Naive B cell (primary cell): Measurements from ENCODE around the gene SYNPO2. TPM values are rescaled to one million over a fixed set of nuclear protein-coding genes. Genes with fewer than 3 reads are reported as not detected.

ENCODE experiments used
- ATAC-seq, 2 donors: fragments of 150-1000 bp; cut with Tn5 transposase; 2 replicates each; pipeline ENCODE4 v1.10.0; 2021; ENCODE audit warnings: low read depth in 2 of 2, mild to moderate bottlenecking in 2 of 2, moderate library complexity in 2 of 2
- DNase-seq: peaks from one replicate; pipeline ENCODE4 v3.0.0; 2022
- H3K27ac Mint-ChIP-seq, 6 donors: one replicate each; pipeline ENCODE4 v1.8.0; 2020 to 2022; ENCODE audit warnings: mild to moderate bottlenecking in 6 of 6, mixed read lengths in 6 of 6, moderate library complexity in 5 of 6, inconsistent platforms in 2 of 6
- H3K27me3 Mint-ChIP-seq, 3 donors: one replicate each; pipeline ENCODE4 v1.8.0; 2021 to 2022; ENCODE audit warnings: mixed read lengths in 3 of 3, mild to moderate bottlenecking in 1 of 3
- H3K36me3 Mint-ChIP-seq, 2 donors: one replicate each; pipeline ENCODE4 v1.8.0; 2020 to 2022; ENCODE audit warnings: mixed read lengths in 2 of 2, inconsistent platforms in 1 of 2, mild to moderate bottlenecking in 1 of 2
- H3K4me1 Mint-ChIP-seq, 3 donors: one replicate each; pipeline ENCODE4 v1.8.0; 2020 to 2022; ENCODE audit warnings: mixed read lengths in 3 of 3, inconsistent platforms in 1 of 3, mild to moderate bottlenecking in 1 of 3, moderate library complexity in 1 of 3
- H3K4me3 Mint-ChIP-seq, 8 donors: one replicate each; pipeline ENCODE4 v1.8.0; 2020 to 2022; ENCODE audit warnings: mild to moderate bottlenecking in 8 of 8, mixed read lengths in 8 of 8, moderate library complexity in 8 of 8, inconsistent platforms in 2 of 8
- H3K9me3 Mint-ChIP-seq, 7 donors: one replicate each; pipeline ENCODE4 v1.8.0; 2020 to 2022; ENCODE audit warnings: mixed read lengths in 7 of 7, mild to moderate bottlenecking in 5 of 7, inconsistent platforms in 2 of 7, moderate library complexity in 1 of 7
- polyA plus RNA-seq, 6 donors: library from polyadenylated mRNA; unstranded; fragments of 300-500 nt; fragmentation: Illumina TruSeq; gene quantifications; one replicate each; pipeline ENCODE4 v1.2.3, GENCODE V29; 2021; ENCODE audit warnings: low read depth in 6 of 6

Gene SYNPO2
- polyA plus RNA-seq, 6 donors from 2014 or later, result 0.05 to 0.24 (median 0.12) TPM; not detected in 2

- no peak overlapping the region for H3K4me3 Mint-ChIP-seq
- DNase-seq (no peak), ATAC-seq (no peak)
- H3K27me3 Mint-ChIP-seq, result peaks cover 3 to 41% (median 15%) of the 10 kb centered on the region in 3 donors
- no peaks in the 10 kb centered on the region for H3K4me1 Mint-ChIP-seq
- H3K36me3 Mint-ChIP-seq, result peaks cover 0 to 4% of the 10 kb centered on the region in 2 donors
- H3K9me3 Mint-ChIP-seq, result no peaks in the 10 kb centered on the region
- H3K27ac Mint-ChIP-seq, result no peak overlapping the region
Observed at GRCh38 chr4:119030536-119030890, 141.9 kb downstream of the SYNPO2 start.

GRCh38 chr4:119031218-119031617, 142.6 kb downstream of the SYNPO2 start:
- no peak overlapping the region for H3K27ac Mint-ChIP-seq
- no peak for ATAC-seq
- H3K9me3 Mint-ChIP-seq, result no peaks in the 10 kb centered on the region
- H3K27me3 Mint-ChIP-seq, result peaks cover 0 to 41% (median 15%) of the 10 kb centered on the region in 3 donors
- no peak for DNase-seq
- H3K4me3 Mint-ChIP-seq, result no peak overlapping the region
- no peaks in the 10 kb centered on the region for H3K4me1 Mint-ChIP-seq
- peaks cover 0 to 4% of the 10 kb centered on the region in 2 donors for H3K36me3 Mint-ChIP-seq

DNA sequence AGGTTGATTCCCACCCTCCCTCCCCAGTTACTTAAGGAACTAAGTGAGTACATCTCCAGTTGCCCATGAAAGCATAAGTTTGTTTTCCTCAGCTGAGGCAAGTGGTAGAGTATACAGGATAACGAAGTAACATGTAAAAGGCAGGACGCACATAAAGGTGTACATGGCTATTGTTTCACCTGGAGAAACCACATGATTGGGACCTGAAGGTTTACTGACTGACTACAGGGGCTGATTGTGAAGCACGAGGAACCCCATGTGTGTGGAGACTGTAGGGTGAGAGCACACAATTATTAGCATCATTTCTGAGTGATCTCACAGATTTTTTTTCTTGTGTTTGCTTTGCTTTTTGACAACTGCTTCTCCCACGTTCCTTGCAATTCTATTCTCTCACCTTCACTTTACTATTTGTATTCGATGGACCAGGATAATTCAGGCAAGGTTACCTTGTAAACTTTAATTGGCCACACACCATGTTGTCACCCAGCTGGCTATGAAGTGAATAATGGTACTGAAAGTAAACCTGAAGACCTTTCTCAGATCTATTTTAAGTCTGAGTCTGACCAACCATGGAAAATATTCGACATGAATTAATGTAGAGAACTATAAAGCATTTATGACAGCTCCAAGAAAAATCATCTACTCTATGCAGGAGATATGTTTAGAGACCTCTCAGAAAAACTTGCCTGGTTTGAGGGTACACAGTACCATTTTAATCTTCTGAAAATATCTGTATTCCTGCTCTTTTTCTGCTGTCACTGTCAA, 144.4 kb downstream of the SYNPO2 start:
- Mint-ChIP-seq H3K9me3 (no peaks in the 10 kb centered on the region), H3K27me3 (peaks cover 0 to 32% (median 10%) of the 10 kb centered on the region in 3 donors), H3K36me3 (peaks cover 0 to 4% of the 10 kb centered on the region in 2 donors), H3K4me1 (no peaks in the 10 kb centered on the region), H3K4me3 (no peak overlapping the region), H3K27ac (no peak overlapping the region)
- ATAC-seq, result no peak
- no peak for DNase-seq

- H3K36me3 Mint-ChIP-seq, result peaks cover 0 to 4% of the 10 kb centered on the region in 2 donors
- H3K27ac Mint-ChIP-seq, result no peak overlapping the region
- DNase-seq (no peak), ATAC-seq (no peak)
- no peaks in the 10 kb centered on the region for H3K9me3 Mint-ChIP-seq
- no peaks in the 10 kb centered on the region for H3K4me1 Mint-ChIP-seq
- H3K27me3 Mint-ChIP-seq, result peaks cover 0 to 32% (median 10%) of the 10 kb centered on the region in 3 donors
- no peak overlapping the region for H3K4me3 Mint-ChIP-seq
Observed at GRCh38 chr4:119034276-119035008, 145.8 kb downstream of the SYNPO2 start.

GRCh38 chr4:119035951-119036737, 147.5 kb downstream of the SYNPO2 start:
- Mint-ChIP-seq H3K27ac (no peak overlapping the region), H3K36me3 (no peaks in the 10 kb centered on the region), H3K4me1 (no peaks in the 10 kb centered on the region), H3K9me3 (no peaks in the 10 kb centered on the region), H3K27me3 (peaks cover 0 to 15% (median 2%) of the 10 kb centered on the region in 3 donors), H3K4me3 (no peak overlapping the region)
- no peak for ATAC-seq
- no peak for DNase-seq

DNA sequence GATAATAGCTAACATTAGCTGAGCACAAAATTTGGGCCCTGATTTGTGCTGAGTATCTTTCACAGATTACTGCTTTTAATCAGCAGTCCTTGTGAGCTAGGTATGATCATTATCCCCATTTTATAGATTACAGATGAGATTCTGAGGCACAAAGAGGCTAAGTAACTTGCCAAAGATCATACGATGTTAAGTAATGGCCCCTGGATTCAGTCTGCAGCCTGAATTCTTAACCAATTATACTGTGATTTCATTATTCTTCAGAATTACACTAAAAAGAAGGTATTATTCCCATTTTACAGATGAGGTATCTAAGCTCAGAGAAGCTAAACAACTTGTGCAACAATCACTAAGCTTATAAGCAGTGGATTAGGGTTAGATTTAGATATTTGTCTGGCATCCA, 149.1 kb downstream of the SYNPO2 start:
- Mint-ChIP-seq H3K27ac (no peak overlapping the region), H3K4me3 (no peak overlapping the region), H3K27me3 (peaks cover 0 to 9% (median 0%) of the 10 kb centered on the region in 3 donors), H3K4me1 (peaks cover 0 to 9% (median 0%) of the 10 kb centered on the region in 3 donors), H3K9me3 (no peaks in the 10 kb centered on the region), H3K36me3 (no peaks in the 10 kb centered on the region)
- no peak for DNase-seq
- ATAC-seq, result no peak

DNA sequence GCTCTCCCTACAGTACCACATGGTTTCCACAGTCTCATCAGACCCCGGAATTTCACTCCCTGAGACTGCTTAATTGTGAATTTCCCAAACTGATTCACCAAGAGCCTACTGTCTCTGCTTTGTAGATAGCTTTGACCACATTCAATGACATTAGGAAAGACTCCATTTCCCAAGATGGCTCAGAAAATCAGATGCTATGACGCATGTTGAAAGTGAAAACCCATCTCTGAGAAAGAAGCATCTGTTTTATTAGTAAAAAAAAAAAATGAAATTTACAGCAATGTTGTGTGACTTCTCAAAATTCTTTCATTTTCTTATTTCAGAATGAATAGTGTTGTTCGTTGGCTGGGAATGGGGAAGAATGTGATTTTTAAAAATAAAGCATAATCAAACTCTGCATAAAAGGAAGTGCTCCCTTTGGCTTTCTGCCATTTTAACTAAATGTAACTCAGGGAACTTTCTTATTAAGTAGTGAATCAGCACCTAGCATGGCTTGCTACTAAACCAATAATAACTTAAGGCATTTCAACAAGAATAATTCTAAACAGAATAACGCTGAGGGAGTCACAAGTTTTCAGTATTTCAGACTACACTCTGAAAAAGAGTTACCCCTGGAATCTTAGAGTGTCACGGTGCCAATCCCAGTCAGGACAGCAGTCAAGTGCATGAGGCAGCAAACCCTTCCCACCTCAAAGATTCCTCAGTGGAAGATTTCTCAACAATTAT, 149.6 kb downstream of the SYNPO2 start:
- Mint-ChIP-seq H3K36me3 (no peaks in the 10 kb centered on the region), H3K27me3 (peaks cover 0 to 9% (median 0%) of the 10 kb centered on the region in 3 donors), H3K9me3 (no peaks in the 10 kb centered on the region), H3K4me3 (no peak overlapping the region), H3K27ac (no peak overlapping the region), H3K4me1 (peaks cover 0 to 9% (median 0%) of the 10 kb centered on the region in 3 donors)
- no peak for DNase-seq
- ATAC-seq, result no peak

- peaks cover 0 to 7% (median 0%) of the 10 kb centered on the region in 3 donors for H3K27me3 Mint-ChIP-seq
- H3K4me3 Mint-ChIP-seq, result no peak overlapping the region
- DNase-seq (no peak), ATAC-seq (no peak)
- no peaks in the 10 kb centered on the region for H3K36me3 Mint-ChIP-seq
- H3K27ac Mint-ChIP-seq, result peak overlapping the region in 1 of 6 donors; percentile 58
- H3K9me3 Mint-ChIP-seq, result no peaks in the 10 kb centered on the region
- H3K4me1 Mint-ChIP-seq, result peaks cover 0 to 9% (median 0%) of the 10 kb centered on the region in 3 donors
Observed at GRCh38 chr4:119039160-119039559, 150.5 kb downstream of the SYNPO2 start.

- Mint-ChIP-seq H3K36me3 (no peaks in the 10 kb centered on the region), H3K4me1 (peaks cover 0 to 9% (median 0%) of the 10 kb centered on the region in 3 donors), H3K9me3 (no peaks in the 10 kb centered on the region), H3K27me3 (peaks cover 0 to under 1% (median 0%) of the 10 kb centered on the region in 3 donors), H3K4me3 (peak overlapping the region in 1 of 8 donors; percentile 32), H3K27ac (peak overlapping the region in 1 of 6 donors; percentile 63)
- DNase-seq, result no peak
- ATAC-seq, result no peak
Observed at GRCh38 chr4:119039779-119040178, 151.1 kb downstream of the SYNPO2 start.

- no peak for ATAC-seq
Observed at GRCh38 chr4:119040261-119040660, 151.6 kb downstream of the SYNPO2 start.

DNA sequence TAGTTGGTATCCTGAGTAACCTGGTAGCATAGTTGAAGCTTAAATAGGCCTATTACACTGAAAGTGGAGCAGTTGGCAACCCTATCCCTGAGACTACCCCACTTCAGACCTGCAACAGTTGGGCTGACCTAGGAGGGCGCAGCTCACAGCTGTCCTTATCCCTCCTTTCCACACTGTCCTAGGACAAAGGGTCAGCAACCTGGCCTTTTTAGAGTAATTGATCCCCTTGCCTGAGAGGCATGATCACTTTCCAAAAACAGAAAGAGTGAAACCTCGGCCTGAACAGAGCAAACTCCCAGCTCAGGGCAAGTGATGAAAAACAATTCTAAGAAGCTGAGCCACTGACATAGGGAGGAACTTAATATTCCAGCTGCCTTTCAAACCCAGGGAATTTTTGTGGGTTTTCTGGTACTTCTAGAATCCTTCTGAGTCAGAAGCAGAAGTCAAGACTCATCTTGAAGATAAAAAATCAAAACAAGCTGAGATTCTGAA, 152.1 kb downstream of the SYNPO2 start:
- Mint-ChIP-seq H3K27ac (no peak overlapping the region), H3K9me3 (no peaks in the 10 kb centered on the region), H3K4me3 (no peak overlapping the region), H3K27me3 (no peaks in the 10 kb centered on the region), H3K4me1 (peaks cover 0 to 9% (median 0%) of the 10 kb centered on the region in 3 donors), H3K36me3 (no peaks in the 10 kb centered on the region)
- no peak for DNase-seq
- ATAC-seq, result no peak

More at GRCh38 chr4:119040261-119040660, 151.6 kb downstream of the SYNPO2 start:
- no peaks in the 10 kb centered on the region for H3K36me3 Mint-ChIP-seq
- no peak for DNase-seq
- peaks cover 0 to 9% (median 0%) of the 10 kb centered on the region in 3 donors for H3K4me1 Mint-ChIP-seq
- H3K27ac Mint-ChIP-seq, result no peak overlapping the region
- H3K9me3 Mint-ChIP-seq, result no peaks in the 10 kb centered on the region
- no peaks in the 10 kb centered on the region for H3K27me3 Mint-ChIP-seq
- H3K4me3 Mint-ChIP-seq, result no peak overlapping the region

- H3K4me3 Mint-ChIP-seq, result no peak overlapping the region
- no peaks in the 10 kb centered on the region for H3K27me3 Mint-ChIP-seq
- ATAC-seq (no peak), DNase-seq (no peak)
- peaks cover 0 to 9% (median 0%) of the 10 kb centered on the region in 3 donors for H3K4me1 Mint-ChIP-seq
- peak overlapping the region in 1 of 6 donors; percentile 26 for H3K27ac Mint-ChIP-seq
- H3K9me3 Mint-ChIP-seq, result no peaks in the 10 kb centered on the region
- H3K36me3 Mint-ChIP-seq, result no peaks in the 10 kb centered on the region
Observed at GRCh38 chr4:119041396-119041795, 152.7 kb downstream of the SYNPO2 start.
